ENCODE data around the gene TAS2R43. TPM values are rescaled to one million over a fixed set of nuclear protein-coding genes. Genes with fewer than 3 reads are reported as not detected.
"Not testable (repeated sequence)": the region's sequence is repeated elsewhere in the genome, so short reads cannot be mapped to it uniquely, and the experiment has no call there.

The TAS2R43 gene
- total RNA-seq, 2 donors from 2014 or later, result 1.0 to 6.6 TPM

GRCh38 chr12:11041366-11041765 lies 50.7 kb downstream of the TAS2R43 start:
- not testable (repeated sequence) for H3K27ac Mint-ChIP-seq; H3K4me3 Mint-ChIP-seq; H3K9me3 Mint-ChIP-seq; ATAC-seq; DNase-seq (ENCODE audit: low spot score); H3K27me3 Mint-ChIP-seq
- H3K4me1 Mint-ChIP-seq (ENCODE audit: low read depth in 2 of 2), result peaks cover 2 to 15% of the 10 kb centered on the region in 2 donors
- peaks cover 18% of the 10 kb centered on the region for H3K36me3 Mint-ChIP-seq

Other genes with a start within 250 kb of the TAS2R43 start
- gene PRR4, start 242.8 kb downstream of the TAS2R43 start, total RNA-seq, result 1 to 10 TPM; 2.5 to 3.1 TPM
- 10 to 100 TPM; 14.1 to 63.8 TPM for gene PRH1, start 208.1 kb downstream of the TAS2R43 start, total RNA-seq
- 1 to 10 TPM; 1.2 to 4.3 TPM for gene TAS2R13, start 182.8 kb downstream of the TAS2R43 start, total RNA-seq
- not detected for gene PRH2, start 163.1 kb downstream of the TAS2R43 start, total RNA-seq
- gene TAS2R14, start 153.1 kb downstream of the TAS2R43 start, total RNA-seq, result 1 to 10 TPM; 2.3 to 6.2 TPM
- 1 to 10 TPM; 1.5 to 7.0 TPM for gene TAS2R50, start 105.4 kb downstream of the TAS2R43 start, total RNA-seq
- 1 to 10 TPM; 1.6 to 5.2 TPM for gene TAS2R20, start 94.0 kb downstream of the TAS2R43 start, total RNA-seq
- gene TAS2R19, start 69.7 kb downstream of the TAS2R43 start, total RNA-seq, result 10 to 100 TPM in 1 of 2 donors, 1 to 10 TPM in 1; 4.2 to 11.7 TPM
- 10 to 100 TPM in 1 of 2 donors, 1 to 10 TPM in 1; 4.8 to 11.4 TPM for gene TAS2R31, start 60.9 kb downstream of the TAS2R43 start, total RNA-seq
- gene TAS2R46, start 30.0 kb downstream of the TAS2R43 start, total RNA-seq, result 1 to 10 TPM; 1.5 to 5.6 TPM
- gene TAS2R30, start 42.3 kb upstream of the TAS2R43 start, total RNA-seq, result 1 to 10 TPM; 3.6 to 8.7 TPM
- 1 to 10 TPM; 8.8 to 9.4 TPM for gene SMIM10L1, start 78.9 kb upstream of the TAS2R43 start, total RNA-seq
- gene TAS2R42, start 94.6 kb upstream of the TAS2R43 start, total RNA-seq, result not detected
- not detected for gene PRB3, start 177.4 kb upstream of the TAS2R43 start, total RNA-seq
- not detected for gene PRB4, start 218.1 kb upstream of the TAS2R43 start, total RNA-seq